Naive B cell (primary cell): ENCODE results near the gene TMEM151B. TPM values are rescaled to one million over a fixed set of nuclear protein-coding genes. Genes with fewer than 3 reads are reported as not detected.

Experiments used
- ATAC-seq, 2 donors: fragments of 150-1000 bp; cut with Tn5 transposase; 2 replicates each; pipeline ENCODE4 v1.10.0; 2021; ENCODE audit warnings: low read depth in 2 of 2, mild to moderate bottlenecking in 2 of 2, moderate library complexity in 2 of 2
- DNase-seq: peaks from one replicate; pipeline ENCODE4 v3.0.0; 2022
- H3K27ac Mint-ChIP-seq, 6 donors: one replicate each; pipeline ENCODE4 v1.8.0; 2020 to 2022; ENCODE audit warnings: mild to moderate bottlenecking in 6 of 6, mixed read lengths in 6 of 6, moderate library complexity in 5 of 6, inconsistent platforms in 2 of 6
- H3K27me3 Mint-ChIP-seq, 3 donors: one replicate each; pipeline ENCODE4 v1.8.0; 2021 to 2022; ENCODE audit warnings: mixed read lengths in 3 of 3, mild to moderate bottlenecking in 1 of 3
- H3K36me3 Mint-ChIP-seq, 2 donors: one replicate each; pipeline ENCODE4 v1.8.0; 2020 to 2022; ENCODE audit warnings: mixed read lengths in 2 of 2, inconsistent platforms in 1 of 2, mild to moderate bottlenecking in 1 of 2
- H3K4me1 Mint-ChIP-seq, 3 donors: one replicate each; pipeline ENCODE4 v1.8.0; 2020 to 2022; ENCODE audit warnings: mixed read lengths in 3 of 3, inconsistent platforms in 1 of 3, mild to moderate bottlenecking in 1 of 3, moderate library complexity in 1 of 3
- H3K4me3 Mint-ChIP-seq, 8 donors: one replicate each; pipeline ENCODE4 v1.8.0; 2020 to 2022; ENCODE audit warnings: mild to moderate bottlenecking in 8 of 8, mixed read lengths in 8 of 8, moderate library complexity in 8 of 8, inconsistent platforms in 2 of 8
- H3K9me3 Mint-ChIP-seq, 7 donors: one replicate each; pipeline ENCODE4 v1.8.0; 2020 to 2022; ENCODE audit warnings: mixed read lengths in 7 of 7, mild to moderate bottlenecking in 5 of 7, inconsistent platforms in 2 of 7, moderate library complexity in 1 of 7
- polyA plus RNA-seq, 6 donors: library from polyadenylated mRNA; unstranded; fragments of 300-500 nt; fragmentation: Illumina TruSeq; gene quantifications; one replicate each; pipeline ENCODE4 v1.2.3, GENCODE V29; 2021; ENCODE audit warnings: low read depth in 6 of 6

Gene TMEM151B
- polyA plus RNA-seq: not detected

GRCh38 chr6:44269921-44270525 is at the start of gene TMEM151B:
TSS of gene TMEM151B (plus strand) at chr6:44270450. CDS start at chr6:44270743, 293 bp downstream.
- H3K4me3 Mint-ChIP-seq: peak within 1 kb of the TSS; percentile 69 to 92 (median 78)
- peak within 1 kb of the TSS in 3 of 6 donors; percentile 9 to 22 (median 11) for H3K27ac Mint-ChIP-seq

GRCh38 chr6:44220913-44221290 is 49.3 kb upstream of the TMEM151B start:
- DNase-seq: no peak
- ATAC-seq: no peak
- Mint-ChIP-seq H3K27me3 (peaks cover 0 to 13% (median 0%) of the 10 kb centered on the region in 3 donors), H3K4me1 (peaks cover 34 to 44% (median 38%) of the 10 kb centered on the region in 3 donors), H3K36me3 (no peaks in the 10 kb centered on the region), H3K4me3 (peak overlapping the region in 5 of 8 donors; percentile 37 to 91 (median 69)), H3K27ac (peak overlapping the region in 4 of 6 donors; percentile 60 to 88 (median 87)), H3K9me3 (no peaks in the 10 kb centered on the region)

More at GRCh38 chr6:44269921-44270525, at the start of gene TMEM151B:
- ATAC-seq: no peak
- H3K9me3 Mint-ChIP-seq: no peaks in the 10 kb centered on the region
- peaks cover 0 to 5% of the 10 kb centered on the region in 2 donors for H3K36me3 Mint-ChIP-seq
- no peak for DNase-seq
- peaks cover 26 to 48% (median 36%) of the 10 kb centered on the region in 3 donors for H3K4me1 Mint-ChIP-seq
- peaks cover 35 to 54% (median 47%) of the 10 kb centered on the region in 3 donors for H3K27me3 Mint-ChIP-seq

GRCh38 chr6:44221291-44221960 is 48.8 kb upstream of the TMEM151B start:
- Mint-ChIP-seq H3K36me3 (no peaks in the 10 kb centered on the region), H3K9me3 (no peaks in the 10 kb centered on the region), H3K27me3 (peaks cover 0 to 13% (median 0%) of the 10 kb centered on the region in 3 donors), H3K4me1 (peaks cover 34 to 43% (median 38%) of the 10 kb centered on the region in 3 donors), H3K4me3 (peak overlapping the region in 7 of 8 donors; percentile 37 to 91 (median 63)), H3K27ac (peak overlapping the region in 4 of 6 donors; percentile 60 to 88 (median 87))
- ATAC-seq (peak; percentile 60 to 62), DNase-seq (peak; percentile 69)

- Mint-ChIP-seq H3K4me3 (peak overlapping the region in 4 of 8 donors; percentile 48 to 91 (median 83)), H3K36me3 (no peaks in the 10 kb centered on the region), H3K4me1 (peaks cover 34 to 42% (median 38%) of the 10 kb centered on the region in 3 donors), H3K27me3 (peaks cover 0 to 13% (median 0%) of the 10 kb centered on the region in 3 donors), H3K27ac (peak overlapping the region in 2 of 6 donors; percentile 60 to 77), H3K9me3 (no peaks in the 10 kb centered on the region)
- ATAC-seq: no peak
- DNase-seq: no peak
These were observed 48.3 kb upstream of the TMEM151B start for GRCh38 chr6:44221961-44222335.

- peak overlapping the region; percentile 77 to 92 (median 89) for H3K4me3 Mint-ChIP-seq
- H3K9me3 Mint-ChIP-seq: no peaks in the 10 kb centered on the region
- H3K27me3 Mint-ChIP-seq: peaks cover 0 to 13% (median 0%) of the 10 kb centered on the region in 3 donors
- H3K36me3 Mint-ChIP-seq: no peaks in the 10 kb centered on the region
- ATAC-seq (no peak), DNase-seq (no peak)
- H3K27ac Mint-ChIP-seq: peak overlapping the region in 3 of 6 donors; percentile 70 to 87 (median 72)
- peaks cover 34 to 42% (median 38%) of the 10 kb centered on the region in 3 donors for H3K4me1 Mint-ChIP-seq
These were observed 47.5 kb upstream of the TMEM151B start for GRCh38 chr6:44222486-44223318.

- Mint-ChIP-seq H3K4me3 (peak within 1 kb of the TSS; percentile 80 to 92 (median 89)), H3K27me3 (peaks cover 0 to 13% (median 0%) of the 10 kb centered on the region in 3 donors), H3K4me1 (peaks cover 30 to 39% (median 38%) of the 10 kb centered on the region in 3 donors), H3K36me3 (no peaks in the 10 kb centered on the region), H3K27ac (peak within 1 kb of the TSS in 4 of 6 donors; percentile 61 to 87 (median 71)), H3K9me3 (no peaks in the 10 kb centered on the region)
- ATAC-seq (peak; percentile 81 to 85), DNase-seq (peak; percentile 79)
These were observed 46.8 kb upstream of the TMEM151B start, which contains the start of gene SLC29A1 for GRCh38 chr6:44223319-44224028. TSS of gene SLC29A1 (plus strand) at chr6:44223595. CDS start at chr6:44227314, 3,719 bp downstream.

GRCh38 chr6:44224029-44224964 is 46.0 kb upstream of the TMEM151B start:
- H3K4me1 Mint-ChIP-seq: peaks cover 29 to 34% (median 33%) of the 10 kb centered on the region in 3 donors
- H3K4me3 Mint-ChIP-seq: peak overlapping the region; percentile 80 to 92 (median 86)
- DNase-seq (no peak), ATAC-seq (peak; percentile 1 to 6)
- H3K27ac Mint-ChIP-seq: peak overlapping the region in 1 of 6 donors; percentile 61
- no peaks in the 10 kb centered on the region for H3K36me3 Mint-ChIP-seq
- H3K9me3 Mint-ChIP-seq: no peaks in the 10 kb centered on the region
- peaks cover 0 to 13% (median 0%) of the 10 kb centered on the region in 3 donors for H3K27me3 Mint-ChIP-seq

- ATAC-seq (no peak), DNase-seq (no peak)
- Mint-ChIP-seq H3K4me3 (peak overlapping the region in 7 of 8 donors; percentile 35 to 92 (median 84)), H3K27ac (no peak overlapping the region), H3K36me3 (no peaks in the 10 kb centered on the region), H3K9me3 (no peaks in the 10 kb centered on the region), H3K4me1 (peaks cover 25 to 31% (median 28%) of the 10 kb centered on the region in 3 donors), H3K27me3 (peaks cover 0 to 13% (median 0%) of the 10 kb centered on the region in 3 donors)
These were observed 45.3 kb upstream of the TMEM151B start for GRCh38 chr6:44224965-44225305.

GRCh38 chr6:44225579-44226325 is 44.5 kb upstream of the TMEM151B start:
- Mint-ChIP-seq H3K9me3 (no peaks in the 10 kb centered on the region), H3K27me3 (peaks cover 0 to 13% (median 0%) of the 10 kb centered on the region in 3 donors), H3K4me3 (peak overlapping the region in 2 of 8 donors; percentile 9 to 87), H3K27ac (peak overlapping the region in 1 of 6 donors; percentile 56), H3K4me1 (peaks cover 25 to 29% (median 28%) of the 10 kb centered on the region in 3 donors), H3K36me3 (no peaks in the 10 kb centered on the region)
- no peak for DNase-seq
- ATAC-seq: no peak

- DNase-seq: no peak
- ATAC-seq: no peak
- no peak overlapping the region for H3K4me3 Mint-ChIP-seq
These were observed 43.7 kb upstream of the TMEM151B start for GRCh38 chr6:44226368-44227147.

More at GRCh38 chr6:44226368-44227147, 43.7 kb upstream of the TMEM151B start:
- Mint-ChIP-seq H3K27ac (no peak overlapping the region), H3K4me1 (peaks cover 19 to 23% (median 22%) of the 10 kb centered on the region in 3 donors), H3K27me3 (peaks cover 0 to 13% (median 0%) of the 10 kb centered on the region in 3 donors), H3K9me3 (no peaks in the 10 kb centered on the region), H3K36me3 (no peaks in the 10 kb centered on the region)
